ENCODE measurements around the gene TTC31.

TTC31 gene

DNA sequence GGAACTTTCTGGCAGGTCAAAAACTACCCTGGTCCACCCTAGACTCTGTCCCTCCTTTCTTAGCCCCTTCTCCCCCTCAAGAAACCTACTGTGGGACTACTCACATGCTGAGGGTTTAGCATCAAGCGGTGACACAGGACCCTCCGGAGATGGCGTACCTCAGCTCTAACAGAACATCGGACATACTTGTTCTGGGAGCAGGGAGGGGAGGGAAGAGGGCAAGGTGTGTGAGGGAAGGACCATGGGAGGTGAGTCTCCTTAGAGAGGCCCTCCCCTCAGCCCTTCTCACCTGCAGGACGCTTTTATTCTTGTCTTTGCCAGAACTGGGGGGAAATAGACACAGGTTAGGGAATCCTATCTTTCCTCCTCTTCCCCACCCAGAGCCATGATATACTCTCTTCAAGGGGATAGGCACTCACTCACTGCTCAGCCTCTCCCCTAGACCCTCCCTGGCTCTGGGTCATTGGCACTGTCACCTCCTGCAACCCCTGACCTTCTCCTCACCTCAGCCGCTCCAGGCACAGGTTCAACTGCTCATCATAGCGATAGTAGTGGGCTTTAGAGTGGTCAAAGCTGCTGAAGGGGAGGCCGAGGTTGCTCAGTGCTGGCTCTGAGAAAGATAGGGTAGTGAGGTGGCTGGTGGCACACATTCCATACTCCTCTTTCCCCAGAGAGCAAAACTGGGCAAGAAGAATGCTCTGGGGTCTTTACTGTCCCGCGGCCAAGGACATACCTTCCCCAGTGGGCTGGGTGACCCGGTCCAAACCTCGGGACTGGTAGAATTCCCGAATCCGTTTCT, 22.8 kb downstream of the TTC31 start:
- DNase-seq (ENCODE audit: low spot score): no peak

DNA sequence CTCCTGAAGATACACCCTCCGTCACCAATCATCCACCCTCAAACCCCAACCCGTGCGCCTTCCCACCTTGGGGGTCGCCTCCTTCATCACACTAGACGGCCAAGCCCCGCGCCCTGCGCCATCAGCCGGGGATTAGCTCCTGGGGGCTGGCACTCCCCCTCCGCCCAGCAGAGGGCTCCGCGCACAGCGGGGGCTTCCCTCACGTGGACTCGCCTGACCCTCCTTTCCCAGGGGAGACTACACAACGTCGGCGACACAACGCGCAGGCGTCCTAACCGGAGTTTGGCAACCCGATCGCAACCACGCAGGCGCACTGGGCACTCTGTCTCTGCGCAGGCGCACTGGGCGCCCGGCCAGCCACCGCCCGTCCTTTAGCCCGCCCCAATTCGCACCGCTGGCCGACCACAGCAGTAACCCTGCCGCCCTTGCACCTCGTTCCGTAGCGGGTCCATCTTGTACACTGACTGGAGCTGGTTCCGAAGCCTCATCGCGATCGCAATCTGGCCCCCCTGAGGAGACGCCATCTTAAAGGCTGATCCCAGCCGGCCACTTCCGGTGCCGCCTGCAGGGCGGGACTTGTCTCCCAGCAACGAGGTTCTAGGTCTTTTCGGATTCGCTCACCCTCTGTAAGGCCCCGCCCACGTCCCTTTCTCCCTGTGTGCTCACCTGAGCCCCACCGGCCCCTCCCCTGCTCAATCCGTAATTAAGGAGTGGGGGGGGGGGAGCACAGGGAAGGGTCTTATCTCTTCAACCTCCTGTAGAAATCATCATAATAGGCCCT, 24.5 kb downstream of the TTC31 start, which contains the start of gene PCGF1:
Gene PCGF1, minus strand, starts transcription at position 551 of the 781 bp plus-strand sequence. Its CDS starts 27 bp downstream, at position 524.
- DNase-seq (ENCODE audit: low spot score): peak; percentile 94

DNA sequence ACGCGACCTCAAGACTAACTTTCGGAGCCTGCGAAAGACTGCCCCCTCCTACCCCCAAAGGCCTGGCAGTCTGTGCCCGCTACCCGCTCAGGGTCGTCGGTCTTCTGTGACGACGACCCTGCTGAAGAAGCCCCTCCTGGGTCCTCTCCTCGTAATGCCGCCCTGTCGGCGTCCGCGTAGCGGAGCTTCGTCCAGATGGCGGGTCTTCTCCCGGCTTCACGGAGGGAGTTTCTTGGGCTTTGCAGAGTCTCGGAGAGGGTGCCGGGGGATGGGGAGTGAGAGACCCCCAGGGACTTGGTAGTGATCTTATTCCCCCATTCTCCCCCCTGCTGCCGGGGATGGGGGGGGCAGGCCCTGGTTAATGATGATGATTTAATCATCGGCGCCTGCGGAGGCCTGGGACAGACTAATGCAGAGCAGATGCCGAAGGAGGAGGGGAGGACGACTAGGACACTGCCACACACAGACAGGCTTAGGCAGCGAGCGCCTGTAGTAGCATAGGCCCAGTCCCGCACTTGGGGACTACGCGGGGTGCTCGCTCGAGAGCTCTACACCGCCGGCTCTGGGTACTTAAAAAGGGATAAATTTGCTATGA, 25.1 kb downstream of the TTC31 start:
- peak; percentile 79 for DNase-seq (ENCODE audit: low spot score)

DNA sequence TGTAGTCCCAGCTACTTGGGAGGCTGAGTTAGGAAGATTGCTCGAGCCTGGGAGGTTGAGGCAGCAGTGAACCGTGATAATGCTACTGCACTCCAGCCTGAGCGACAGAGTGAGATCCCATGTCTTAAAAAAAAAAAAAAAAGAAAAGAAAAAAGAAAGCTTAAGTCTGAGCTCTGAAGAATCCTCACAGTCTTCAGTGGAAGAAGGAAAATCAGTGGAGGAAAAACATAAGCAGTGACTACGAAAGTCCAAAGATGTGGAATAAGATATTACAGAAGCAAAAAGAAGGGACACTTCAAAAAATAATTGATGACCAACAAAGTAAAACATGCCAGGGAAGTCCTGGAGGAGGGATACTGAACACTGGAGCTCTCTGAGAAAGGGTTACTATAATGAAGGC, 27.4 kb downstream of the TTC31 start:
- no peak for DNase-seq (ENCODE audit: low spot score)

DNA sequence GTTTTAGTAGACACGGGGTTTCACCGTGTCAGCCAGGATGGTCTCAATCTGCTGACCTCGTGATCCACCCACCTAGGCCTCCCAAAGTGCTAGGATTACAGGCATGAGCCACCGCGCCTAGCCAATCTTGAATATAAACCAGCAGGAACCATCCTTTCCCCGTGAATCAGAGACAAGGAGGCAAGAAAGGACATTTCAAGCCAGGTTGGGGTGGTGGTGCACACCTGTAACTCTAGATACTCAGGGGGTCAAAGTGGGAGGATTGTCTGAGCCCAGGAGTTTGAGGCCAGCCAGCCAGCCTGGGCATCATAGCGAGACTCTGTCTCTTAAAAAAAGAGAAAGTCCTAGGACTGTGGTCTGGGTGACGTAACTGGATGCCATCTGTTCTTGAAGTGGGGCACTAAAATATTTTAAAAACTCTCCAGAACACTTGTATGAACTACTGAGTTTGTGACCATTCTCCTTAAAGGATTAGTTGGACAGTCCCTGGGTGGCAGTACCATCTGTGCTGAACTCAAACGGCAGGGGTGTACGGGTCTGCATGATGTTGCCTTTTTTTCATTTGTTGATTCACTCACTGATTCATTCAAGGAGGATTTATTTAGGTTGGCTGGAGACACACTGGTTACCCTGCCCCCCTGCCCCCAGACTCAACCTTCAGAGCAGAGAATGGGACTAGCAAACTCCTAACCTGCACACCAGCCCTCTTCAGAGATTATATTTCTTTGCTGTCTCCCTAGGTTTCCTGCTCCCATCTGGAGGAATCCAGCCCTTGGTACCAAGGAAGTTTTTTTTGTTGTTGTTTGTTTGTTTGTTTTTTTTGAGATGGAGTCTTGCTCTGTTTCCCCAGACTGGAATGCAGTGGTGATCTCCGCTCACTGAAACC, 28.5 kb downstream of the TTC31 start:
- no peak for DNase-seq (ENCODE audit: low spot score)

DNA sequence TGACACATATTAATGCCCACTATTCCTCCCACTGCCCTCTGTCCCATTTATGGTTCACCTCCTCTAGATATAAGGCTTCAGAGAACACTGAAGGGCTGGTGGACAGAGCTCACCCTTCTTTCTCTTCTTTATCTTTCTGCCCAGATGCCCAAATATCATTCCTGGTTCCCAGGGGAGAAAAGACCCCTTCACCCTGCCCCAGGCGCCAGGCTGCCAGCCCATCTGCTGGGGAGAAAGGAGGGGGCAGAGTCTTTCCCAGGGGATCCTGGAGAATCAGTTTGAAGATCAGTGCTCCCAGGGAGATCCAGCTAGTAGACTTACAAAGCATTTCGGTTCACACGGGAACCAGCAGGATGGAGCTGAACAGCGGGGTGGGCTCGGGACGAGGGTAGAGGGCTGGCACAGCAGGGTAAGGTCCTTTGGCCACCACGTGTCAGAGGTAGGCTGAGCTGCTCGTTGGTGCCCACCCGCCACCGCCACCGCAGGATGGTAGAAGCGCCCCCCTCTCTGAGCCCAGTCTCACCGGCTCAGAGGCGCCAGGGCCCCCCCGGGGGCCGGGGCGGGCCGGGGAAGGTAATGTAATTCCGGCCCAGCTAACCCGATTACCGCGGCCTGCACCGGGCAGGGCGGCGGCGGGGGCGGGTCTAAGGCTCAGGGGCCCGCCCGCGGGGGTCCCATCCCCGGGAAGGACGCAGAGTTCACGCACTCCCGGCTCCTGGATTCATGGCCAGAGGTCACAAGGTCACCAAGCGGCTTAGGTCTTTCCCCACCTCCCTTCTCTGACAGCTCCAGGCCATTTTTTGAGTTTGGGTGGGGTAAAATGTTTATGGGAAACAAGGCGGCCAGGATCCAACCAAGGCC, 30.1 kb downstream of the TTC31 start:
- peak; percentile 85 for DNase-seq (ENCODE audit: low spot score)

DNA sequence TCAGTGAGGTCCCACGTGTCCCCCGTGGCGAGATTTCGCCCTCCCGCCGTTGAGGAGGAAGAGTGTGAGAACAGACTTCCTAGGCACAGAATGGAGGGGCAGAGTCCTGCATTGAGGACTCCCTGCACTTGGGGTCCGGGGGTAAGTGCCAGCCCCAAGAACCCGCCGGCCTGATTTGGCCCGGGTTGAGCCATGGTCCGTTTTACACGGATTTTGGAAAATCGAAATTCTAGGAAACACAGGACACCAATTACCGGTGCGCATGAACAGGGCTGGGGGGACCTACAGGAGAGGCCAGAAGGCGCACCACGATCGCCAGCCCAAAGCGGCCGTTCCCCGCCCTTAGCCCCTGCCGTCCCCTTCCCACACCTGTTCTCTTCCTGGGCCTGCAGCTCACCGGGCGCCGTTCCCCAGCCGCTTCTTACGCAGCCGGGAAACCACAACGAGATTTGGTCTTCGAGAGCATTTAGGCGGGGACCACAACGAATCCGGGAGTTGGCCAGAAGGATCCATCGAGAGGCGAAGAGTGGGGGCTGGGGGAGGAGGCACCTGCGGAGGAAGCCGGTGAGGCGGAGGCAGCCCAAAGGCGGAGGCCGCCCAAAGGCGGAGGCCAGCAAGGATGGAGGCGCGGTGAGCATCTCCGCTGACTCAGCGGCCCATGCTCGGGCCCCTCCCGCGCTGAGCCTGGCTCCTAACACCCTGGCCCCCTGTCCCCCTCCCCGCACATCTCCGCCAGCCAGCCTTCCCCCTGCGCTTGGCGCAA, 30.9 kb downstream of the TTC31 start:
- no peak for DNase-seq (ENCODE audit: low spot score)

DNA sequence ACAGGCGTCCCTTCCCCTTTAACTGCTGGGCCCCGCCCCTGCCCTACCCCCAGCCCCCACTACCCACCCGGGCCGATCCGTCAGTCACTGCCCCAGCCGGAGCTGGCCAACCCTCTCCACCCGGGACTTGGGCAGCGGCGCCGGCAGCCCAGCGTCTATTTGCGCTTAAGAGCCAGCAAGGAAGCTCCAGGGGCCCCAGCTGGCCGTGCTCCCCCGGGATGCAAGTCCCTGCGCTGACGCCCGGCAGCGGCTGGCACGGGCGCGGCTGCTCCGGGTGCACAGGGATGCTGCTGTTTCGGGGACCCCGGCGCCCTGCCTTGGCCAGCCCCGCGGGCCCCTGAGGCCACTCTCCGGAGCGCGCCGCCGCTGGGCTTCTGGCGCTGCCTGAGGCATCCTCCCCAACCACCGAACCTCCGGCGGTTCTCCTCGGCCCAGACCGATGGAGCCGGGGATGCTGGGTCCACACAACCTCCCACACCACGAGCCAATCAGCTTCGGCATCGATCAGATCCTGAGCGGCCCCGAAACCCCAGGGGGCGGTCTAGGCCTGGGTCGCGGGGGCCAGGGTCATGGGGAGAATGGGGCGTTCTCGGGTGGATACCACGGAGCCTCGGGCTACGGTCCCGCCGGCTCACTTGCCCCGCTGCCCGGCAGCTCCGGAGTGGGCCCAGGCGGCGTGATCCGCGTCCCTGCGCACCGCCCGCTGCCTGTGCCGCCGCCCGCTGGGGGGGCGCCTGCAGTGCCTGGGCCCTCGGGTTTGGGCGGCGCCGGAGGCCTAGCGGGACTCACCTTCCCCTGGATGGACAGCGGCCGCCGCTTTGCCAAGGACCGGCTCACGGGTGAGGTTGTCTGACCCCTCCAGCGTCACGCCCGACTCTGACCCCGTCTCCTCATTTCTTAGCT, 31.7 kb downstream of the TTC31 start, which contains the start of gene TLX2:
Gene TLX2, plus strand, starts transcription at position 83 of the 903 bp plus-strand sequence. Its CDS starts 357 bp downstream, at position 440.
- peak; percentile 87 for DNase-seq (ENCODE audit: low spot score)

DNA sequence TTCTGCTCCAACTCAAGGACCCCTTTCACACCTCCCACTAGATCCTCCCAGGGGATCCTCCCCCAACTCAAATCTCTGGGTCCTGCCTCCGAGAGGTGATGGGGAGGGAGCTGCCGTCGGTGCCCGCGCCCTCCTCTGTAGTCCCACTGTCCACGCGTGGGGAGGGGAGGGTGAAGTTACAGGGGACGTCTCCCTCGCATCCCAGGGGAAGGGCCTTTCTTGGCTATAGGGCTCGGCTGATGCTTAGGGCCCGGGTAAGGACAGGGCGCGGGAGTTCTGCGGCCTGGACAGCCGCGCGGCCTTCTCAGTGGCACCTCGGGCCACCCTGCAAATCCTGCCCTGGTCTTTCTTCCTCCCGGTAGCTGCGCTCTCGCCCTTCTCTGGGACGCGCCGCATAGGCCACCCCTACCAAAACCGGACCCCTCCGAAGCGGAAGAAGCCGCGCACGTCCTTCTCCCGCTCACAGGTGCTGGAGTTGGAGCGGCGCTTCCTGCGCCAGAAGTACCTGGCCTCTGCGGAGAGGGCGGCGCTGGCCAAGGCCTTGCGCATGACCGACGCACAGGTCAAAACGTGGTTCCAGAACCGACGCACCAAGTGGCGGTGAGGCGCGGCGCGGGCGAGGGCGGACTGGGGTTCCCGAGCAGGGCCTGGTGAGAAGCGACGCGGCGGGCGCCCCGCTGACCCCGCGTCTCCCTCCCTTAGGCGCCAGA, 32.5 kb downstream of the TTC31 start:
- peak; percentile 38 for DNase-seq (ENCODE audit: low spot score)

DNA sequence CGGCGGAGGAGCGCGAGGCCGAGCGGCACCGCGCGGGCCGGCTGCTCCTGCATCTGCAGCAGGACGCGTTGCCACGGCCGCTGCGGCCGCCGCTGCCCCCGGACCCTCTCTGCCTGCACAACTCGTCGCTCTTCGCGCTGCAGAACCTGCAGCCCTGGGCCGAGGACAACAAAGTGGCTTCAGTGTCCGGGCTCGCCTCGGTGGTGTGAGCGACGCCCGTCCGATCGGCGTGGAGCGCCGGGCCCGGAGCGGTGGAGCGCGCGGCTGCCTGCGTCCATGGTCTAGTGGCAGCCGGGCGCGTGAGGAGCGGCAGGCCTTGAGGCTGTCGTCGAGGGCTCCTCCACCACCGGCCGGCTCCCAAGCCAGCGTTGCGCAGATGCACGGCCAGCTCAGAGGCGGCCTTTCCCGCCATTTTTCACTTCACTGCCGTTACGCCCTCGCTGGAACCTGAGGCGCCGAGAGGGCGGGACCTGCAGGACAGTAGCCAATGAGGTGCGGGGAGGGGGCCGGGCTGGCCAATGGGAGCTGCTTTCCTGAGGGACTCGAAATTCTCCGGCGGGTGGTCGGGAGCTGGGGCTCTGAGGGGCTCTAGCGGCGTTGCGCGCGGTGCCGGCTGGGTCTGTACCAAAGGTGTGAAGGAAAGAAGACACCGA, 33.2 kb downstream of the TTC31 start:
- peak; percentile 83 for DNase-seq (ENCODE audit: low spot score)

DNA sequence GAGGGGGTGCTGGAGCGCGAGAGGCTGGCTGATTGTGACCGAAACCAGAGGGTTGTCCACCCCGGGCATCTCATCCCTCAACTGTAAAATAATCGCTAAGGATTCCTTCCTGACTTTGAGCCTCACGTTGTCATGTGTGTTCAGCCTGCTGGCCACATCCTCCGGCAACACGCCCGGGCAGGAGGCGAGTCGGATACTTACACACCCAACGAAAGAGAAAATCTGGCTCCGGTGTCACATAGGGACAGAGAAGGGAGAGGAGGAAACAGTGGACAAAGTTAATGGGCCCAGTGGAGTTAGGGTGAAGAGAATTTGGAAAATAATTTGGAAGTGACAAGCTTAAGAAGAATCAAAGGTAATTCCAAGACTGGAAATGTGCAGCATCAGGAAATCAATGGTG, 33.8 kb downstream of the TTC31 start:
- DNase-seq (ENCODE audit: low spot score): no peak

DNA sequence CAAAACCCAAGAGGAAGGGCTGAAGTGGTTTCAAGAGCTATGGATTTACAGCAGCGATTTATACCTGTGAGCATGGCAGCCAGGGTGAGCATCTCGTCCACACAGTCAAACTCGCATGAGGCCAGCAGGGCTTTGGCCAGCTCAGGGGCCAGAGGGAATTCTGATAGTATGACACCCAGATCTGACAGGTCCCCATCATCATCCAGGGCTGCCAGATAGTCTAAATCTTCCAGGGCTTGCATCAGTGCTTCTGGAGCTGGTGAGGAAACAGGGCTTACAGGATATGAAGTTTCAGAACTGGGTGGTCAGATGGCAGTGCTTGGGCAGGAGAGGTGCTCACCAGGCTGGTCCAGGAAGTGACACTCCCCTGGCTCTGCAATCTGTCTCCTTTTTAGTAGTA, 39.6 kb downstream of the TTC31 start:
- DNase-seq (ENCODE audit: low spot score): no peak

DNA sequence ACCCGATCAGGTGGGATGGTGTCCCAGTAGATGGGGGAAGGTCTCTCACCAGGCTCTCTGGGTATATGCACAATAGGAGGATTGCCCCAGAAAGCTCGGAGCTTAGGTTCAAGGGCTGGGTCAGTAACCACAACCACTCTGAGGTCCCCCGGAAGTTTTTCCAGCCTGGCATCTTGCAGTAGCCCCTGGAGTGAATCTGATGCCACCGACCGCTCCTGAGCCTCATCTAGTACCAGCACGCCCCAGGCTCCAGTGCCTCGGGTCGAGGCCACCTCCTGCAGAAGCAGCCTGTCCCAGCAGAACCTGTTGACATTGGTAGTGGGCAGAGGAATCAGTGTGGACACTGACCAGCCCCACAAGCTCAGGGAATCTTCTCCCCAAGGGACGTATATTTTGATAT, 41.1 kb downstream of the TTC31 start:
- no peak for DNase-seq (ENCODE audit: low spot score)

DNA sequence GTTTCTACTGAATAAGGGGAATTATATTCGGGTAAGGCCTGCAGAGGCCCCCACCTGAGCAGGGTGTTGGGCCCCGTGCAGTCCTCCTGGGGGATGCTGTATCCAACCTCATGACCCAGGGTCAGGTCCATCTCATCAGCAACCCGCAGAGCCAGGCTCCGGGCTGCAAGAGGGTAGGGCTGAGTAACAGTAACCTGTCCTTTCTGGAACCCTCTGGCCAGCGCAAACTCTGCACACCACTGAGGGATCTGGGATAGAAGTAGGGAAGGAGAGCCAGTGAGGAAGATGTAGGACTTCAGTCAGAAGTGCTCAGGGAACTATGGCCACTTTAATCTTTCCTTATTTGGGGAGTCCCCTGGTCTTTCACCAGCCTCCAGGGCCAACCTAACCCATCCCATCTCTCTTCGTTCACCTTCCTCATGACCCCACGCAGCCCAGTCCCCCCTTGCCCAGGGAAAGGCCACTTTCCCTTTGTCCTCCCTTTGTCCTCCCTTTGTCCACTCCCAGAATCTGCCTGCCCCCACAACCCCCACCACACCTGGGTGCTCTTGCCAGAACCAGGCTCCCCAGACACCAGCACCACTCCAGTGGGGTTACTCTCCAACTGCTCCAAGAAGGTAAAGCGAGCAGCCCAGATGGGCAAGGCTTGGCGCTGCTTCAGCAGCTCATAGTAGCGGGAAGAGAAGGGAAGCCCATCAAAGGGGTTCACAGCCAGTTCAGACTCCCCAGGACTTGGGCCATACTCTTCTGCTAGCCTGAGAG, 42.3 kb downstream of the TTC31 start:
- no peak for DNase-seq (ENCODE audit: low spot score)

DNA sequence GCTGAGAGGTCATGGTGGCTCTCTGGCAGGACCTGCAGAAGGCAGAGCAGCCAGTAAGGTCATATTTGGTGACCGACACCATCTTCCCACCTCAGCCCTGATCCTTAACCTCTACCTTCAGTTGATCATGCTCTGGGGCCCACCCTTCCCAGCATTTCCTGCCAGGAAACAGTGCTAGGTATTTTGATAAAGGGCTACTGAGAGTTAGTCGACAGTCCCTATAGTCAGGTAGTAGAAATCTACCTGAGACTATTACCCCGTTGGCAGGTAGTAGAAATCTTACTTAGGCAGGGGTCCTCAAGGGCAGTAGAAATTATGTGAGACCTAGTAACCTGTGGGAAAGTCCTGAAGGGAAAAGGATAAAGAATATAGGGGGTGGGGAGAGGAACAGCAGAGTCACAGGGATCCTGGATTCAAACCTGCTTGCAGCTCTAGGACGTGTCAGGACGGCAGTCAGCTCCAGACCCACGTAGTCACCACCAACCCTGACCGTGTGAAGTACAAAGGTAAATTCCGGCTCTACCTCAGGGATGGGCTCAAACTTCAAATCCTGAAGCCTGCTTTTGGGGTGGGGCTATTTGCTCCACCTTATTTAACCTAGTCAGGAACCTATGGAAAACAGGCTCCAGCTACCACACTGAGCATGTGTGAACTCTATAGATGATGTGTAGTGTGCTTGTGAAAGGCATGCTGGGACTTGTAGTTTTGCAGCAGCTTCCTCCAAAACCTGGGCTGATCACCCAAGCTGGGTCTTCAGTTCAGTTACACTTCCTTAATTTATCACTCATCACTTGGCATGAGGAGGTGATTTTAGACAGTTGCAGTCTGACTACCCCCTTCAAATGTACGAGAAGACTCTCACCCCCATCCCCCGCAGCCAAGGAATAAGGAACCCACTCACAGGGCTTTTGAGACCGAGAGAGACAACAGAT, 43.1 kb downstream of the TTC31 start, which contains the start of gene DQX1:
Gene DQX1, minus strand, starts transcription at position 515 of the 932 bp plus-strand sequence. Its CDS starts 502 bp downstream, at position 13.
- DNase-seq (ENCODE audit: low spot score): no peak
